CD4-positive, alpha-beta T cell treated with Interleukin-2 at 100 ng/mL for 4 hours (primary cell): Measurements from ENCODE around the gene CYP26B1.

Experiments used
- DNase-seq: peaks from one replicate; pipeline ENCODE4 v3.0.0-alpha.2; 2020; ENCODE audit warnings: low spot score

Gene CYP26B1

GRCh38 chr2:72082021-72082601 lies 65.6 kb downstream of the CYP26B1 start:
- no peak for DNase-seq

DNA sequence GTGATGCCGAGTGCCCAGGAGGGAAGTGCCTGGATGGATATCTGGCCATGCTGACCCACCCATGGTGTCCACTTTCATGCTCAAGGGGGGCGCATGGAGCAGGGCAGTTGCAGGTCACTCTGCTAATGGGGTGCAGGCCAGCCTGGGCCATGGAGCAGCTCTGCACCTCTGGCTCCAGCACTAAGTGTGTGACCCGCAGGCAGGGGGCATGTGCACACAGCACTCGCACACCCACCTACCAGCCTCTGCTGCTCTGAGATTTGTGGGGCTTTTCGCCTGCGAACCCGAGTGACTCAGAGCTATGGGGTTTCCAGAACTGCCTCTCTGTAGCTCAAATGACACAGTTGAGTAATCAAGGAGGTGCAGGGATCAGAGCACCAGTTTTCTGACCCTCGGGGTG lies 66.2 kb downstream of the CYP26B1 start:
- DNase-seq, result no peak

DNA sequence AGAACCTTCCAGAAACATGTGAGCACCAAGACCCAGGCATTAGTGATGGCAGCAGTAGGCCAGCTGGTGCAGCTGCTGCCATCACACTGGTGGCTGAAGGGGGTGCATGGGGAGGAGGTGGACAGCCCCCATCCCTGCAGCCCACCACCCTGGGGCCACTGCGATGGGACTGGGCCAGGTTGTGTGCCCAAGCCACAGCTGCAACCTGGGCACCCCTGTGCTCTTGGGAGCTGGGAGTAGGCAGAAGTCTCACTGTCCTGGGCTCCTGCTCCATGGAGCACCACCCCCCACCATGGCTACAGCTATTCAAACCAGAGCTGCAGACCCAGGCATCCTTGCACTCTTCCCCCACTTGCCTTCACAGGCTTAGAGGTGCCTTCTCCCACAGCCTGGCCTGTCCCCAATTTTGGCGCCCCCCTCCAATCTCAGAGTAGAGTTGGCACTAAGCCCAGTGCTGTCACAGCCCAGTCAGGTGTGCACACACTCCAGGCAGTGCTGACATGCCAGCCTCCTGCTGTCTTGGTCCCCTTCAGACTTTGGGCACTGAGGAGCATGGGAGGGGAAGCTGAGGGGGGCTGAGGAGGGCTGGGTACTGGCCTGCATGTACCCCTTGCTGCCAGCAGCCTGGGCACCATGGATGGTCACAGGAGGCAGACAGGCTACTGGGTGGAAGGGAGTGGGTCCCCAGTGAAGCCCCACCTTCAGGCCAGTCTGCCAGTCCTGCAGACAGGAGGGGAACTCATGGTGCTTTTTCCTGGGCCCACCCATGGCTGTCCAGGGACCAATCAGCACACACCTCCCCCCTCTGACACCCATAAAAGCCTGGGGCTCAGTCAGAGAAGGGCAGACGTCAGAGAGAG lies 67.1 kb downstream of the CYP26B1 start:
- no peak for DNase-seq
